ENCODE data around the gene NDRG4.

DNA sequence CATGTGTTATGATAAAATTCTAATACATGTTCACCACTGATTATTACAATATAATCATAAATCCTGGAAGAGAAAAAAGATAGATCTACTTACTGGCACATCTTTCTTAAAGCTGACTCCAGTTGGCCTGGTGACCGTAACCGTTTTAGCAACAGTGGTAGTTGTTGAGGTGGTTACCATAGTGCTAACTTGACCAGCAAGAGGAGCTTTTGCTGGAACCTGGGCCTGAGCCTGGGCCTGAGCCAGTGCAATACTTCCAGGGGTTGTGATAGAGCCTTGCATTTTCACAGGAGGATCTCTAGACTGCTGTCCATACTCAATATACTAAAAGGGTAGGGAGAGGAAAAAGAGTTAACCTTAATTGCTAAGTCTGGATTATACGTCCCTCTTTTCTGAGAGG is 51.6 kb downstream of the NDRG4 start:
- TF ChIP-seq, protein P1, sequence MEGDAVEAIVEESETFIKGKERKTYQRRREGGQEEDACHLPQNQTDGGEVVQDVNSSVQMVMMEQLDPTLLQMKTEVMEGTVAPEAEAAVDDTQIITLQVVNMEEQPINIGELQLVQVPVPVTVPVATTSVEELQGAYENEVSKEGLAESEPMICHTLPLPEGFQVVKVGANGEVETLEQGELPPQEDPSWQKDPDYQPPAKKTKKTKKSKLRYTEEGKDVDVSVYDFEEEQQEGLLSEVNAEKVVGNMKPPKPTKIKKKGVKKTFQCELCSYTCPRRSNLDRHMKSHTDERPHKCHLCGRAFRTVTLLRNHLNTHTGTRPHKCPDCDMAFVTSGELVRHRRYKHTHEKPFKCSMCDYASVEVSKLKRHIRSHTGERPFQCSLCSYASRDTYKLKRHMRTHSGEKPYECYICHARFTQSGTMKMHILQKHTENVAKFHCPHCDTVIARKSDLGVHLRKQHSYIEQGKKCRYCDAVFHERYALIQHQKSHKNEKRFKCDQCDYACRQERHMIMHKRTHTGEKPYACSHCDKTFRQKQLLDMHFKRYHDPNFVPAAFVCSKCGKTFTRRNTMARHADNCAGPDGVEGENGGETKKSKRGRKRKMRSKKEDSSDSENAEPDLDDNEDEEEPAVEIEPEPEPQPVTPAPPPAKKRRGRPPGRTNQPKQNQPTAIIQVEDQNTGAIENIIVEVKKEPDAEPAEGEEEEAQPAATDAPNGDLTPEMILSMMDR (IDR thresholded peaks at IDR 0.05): no peak
- no peak for TF ChIP-seq POLR2A (IDR thresholded peaks at IDR 0.05)
